Stimulated activated naive B cell treated with anti-CD40 and anti-IgM and Interleukin-4, amounts not matched to agents 10 μg/mL and 1 μg/mL and 100 μg/mL, for 72 hours (primary cell): ENCODE measurements around the gene ATP10D.

Experiments used
- ATAC-seq, 2 donors: fragments of 150-1000 bp; cut with Tn5 transposase; replicated peaks; 2 replicates each; pipeline ENCODE4 v1.10.0; 2021; ENCODE audit warnings: moderate library complexity in 1 of 2
- DNase-seq: peaks from one replicate; pipeline ENCODE4 v3.0.0; 2021
- H3K27ac Mint-ChIP-seq: one replicate; pipeline ENCODE4 v1.8.0; 2022; ENCODE audit warnings: mild to moderate bottlenecking, mixed read lengths
- H3K27me3 Mint-ChIP-seq, 2 donors: one replicate each; pipeline ENCODE4 v1.8.0; 2022; ENCODE audit warnings: mixed read lengths in 2 of 2
- H3K36me3 Mint-ChIP-seq, 2 donors: one replicate each; pipeline ENCODE4 v1.8.0; 2022; ENCODE audit warnings: mixed read lengths in 2 of 2, mild to moderate bottlenecking in 1 of 2
- H3K4me1 Mint-ChIP-seq, 2 donors: one replicate each; pipeline ENCODE4 v1.8.0; 2022; ENCODE audit warnings: mixed read lengths in 2 of 2, mild to moderate bottlenecking in 1 of 2
- H3K4me3 Mint-ChIP-seq, 2 donors: one replicate each; pipeline ENCODE4 v1.8.0; 2022; ENCODE audit warnings: mild to moderate bottlenecking in 2 of 2, mixed read lengths in 2 of 2, moderate library complexity in 1 of 2
- H3K9me3 Mint-ChIP-seq, 2 donors: one replicate each; pipeline ENCODE4 v1.8.0; 2022; ENCODE audit warnings: mixed read lengths in 2 of 2, mild to moderate bottlenecking in 1 of 2

Gene ATP10D

DNA sequence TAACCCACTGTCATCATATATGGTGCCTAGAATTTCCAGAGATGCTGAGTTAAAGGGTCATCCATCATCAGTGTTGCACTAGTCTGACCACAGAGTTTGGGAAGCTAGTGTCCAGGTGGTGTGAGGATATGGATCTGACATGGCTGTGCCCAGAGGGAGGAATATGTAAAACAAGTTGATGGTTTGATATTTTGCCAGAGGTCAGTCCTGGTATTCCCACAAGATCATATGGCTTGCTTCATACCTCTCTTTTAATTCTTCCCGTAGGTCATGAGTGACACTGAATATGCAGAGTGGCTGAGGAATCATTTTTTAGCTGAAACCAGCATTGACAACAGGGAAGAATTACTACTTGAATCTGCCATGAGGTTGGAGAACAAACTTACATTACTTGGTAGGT, 75.6 kb downstream of the ATP10D start:
- no peaks in the 10 kb centered on the region for H3K27me3 Mint-ChIP-seq
- H3K4me1 Mint-ChIP-seq, result peaks cover 0 to 14% of the 10 kb centered on the region in 2 donors
- H3K27ac Mint-ChIP-seq, result no peak overlapping the region
- H3K9me3 Mint-ChIP-seq, result peaks cover 0 to 6% of the 10 kb centered on the region in 2 donors
- H3K4me3 Mint-ChIP-seq, result no peak overlapping the region
- no peak for ATAC-seq
- no peak for DNase-seq
- peaks cover 27 to 39% of the 10 kb centered on the region in 2 donors for H3K36me3 Mint-ChIP-seq

DNA sequence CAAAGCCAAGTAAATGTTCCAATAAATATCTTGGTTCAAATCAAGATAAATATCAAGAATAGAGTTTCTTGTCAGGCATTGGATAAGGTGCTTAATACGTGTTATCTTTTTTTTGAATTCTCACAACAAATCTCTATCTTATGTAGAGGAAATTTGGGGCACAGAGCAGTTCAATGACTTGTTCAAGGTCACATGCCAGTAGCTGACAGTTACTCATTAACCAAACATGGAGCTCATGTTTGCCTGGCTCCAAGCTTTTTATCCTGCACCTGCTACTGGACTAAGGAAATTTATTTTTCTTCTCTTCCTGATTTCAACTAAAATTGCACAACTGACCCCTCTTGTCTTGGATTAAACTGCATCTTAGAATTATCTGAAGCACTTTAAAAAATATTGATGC, 76.3 kb downstream of the ATP10D start:
- H3K4me3 Mint-ChIP-seq, result no peak overlapping the region
- H3K27ac Mint-ChIP-seq, result no peak overlapping the region
- DNase-seq (no peak), ATAC-seq (no peak)
- H3K4me1 Mint-ChIP-seq, result peaks cover 0 to 14% of the 10 kb centered on the region in 2 donors
- H3K9me3 Mint-ChIP-seq, result peaks cover 0 to 6% of the 10 kb centered on the region in 2 donors
- H3K27me3 Mint-ChIP-seq, result no peaks in the 10 kb centered on the region
- peaks cover 27 to 39% of the 10 kb centered on the region in 2 donors for H3K36me3 Mint-ChIP-seq

DNA sequence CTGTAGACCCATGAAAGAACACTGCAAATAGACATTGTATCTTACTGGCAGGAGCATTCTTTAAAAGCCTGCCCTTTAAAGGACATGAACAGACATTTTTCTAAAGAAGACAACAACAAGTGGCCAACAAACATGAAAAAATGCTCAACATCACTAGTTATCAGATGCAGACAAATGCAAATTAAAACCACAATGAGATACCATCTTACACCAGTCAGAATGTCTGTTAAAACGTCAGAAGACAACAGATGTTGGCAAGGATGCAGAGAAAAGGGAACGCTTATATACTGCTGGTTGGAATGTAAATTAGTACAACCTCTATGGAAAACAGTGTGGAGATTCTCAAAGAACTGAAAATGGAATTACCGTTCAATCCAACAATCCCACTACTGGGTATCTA, 77.2 kb downstream of the ATP10D start:
- DNase-seq (no peak), ATAC-seq (no peak)
- peaks cover 0 to 6% of the 10 kb centered on the region in 2 donors for H3K9me3 Mint-ChIP-seq
- H3K27me3 Mint-ChIP-seq, result no peaks in the 10 kb centered on the region
- peak overlapping the region; percentile 14 for H3K27ac Mint-ChIP-seq
- H3K4me1 Mint-ChIP-seq, result peaks cover 0 to 19% of the 10 kb centered on the region in 2 donors
- no peak overlapping the region for H3K4me3 Mint-ChIP-seq
- H3K36me3 Mint-ChIP-seq, result peaks cover 27 to 43% of the 10 kb centered on the region in 2 donors

DNA sequence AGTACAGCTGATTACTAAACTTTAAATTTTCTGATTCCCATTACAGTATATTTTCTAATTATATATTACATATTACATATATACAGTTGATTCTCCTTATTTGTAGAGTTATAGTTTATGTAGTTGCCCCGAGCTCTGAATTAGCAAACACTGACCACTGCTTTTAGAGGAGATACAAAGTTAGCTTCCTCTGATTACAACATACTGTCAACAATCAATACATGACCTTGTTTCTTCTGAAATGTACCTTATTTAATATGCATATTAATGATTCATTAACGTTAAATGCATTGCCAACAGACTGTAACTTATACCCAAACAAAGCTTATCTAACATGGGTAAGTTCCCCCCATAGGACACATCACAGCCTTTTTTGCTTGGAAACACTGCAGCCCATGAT, 81.5 kb downstream of the ATP10D start:
- DNase-seq (no peak), ATAC-seq (no peak)
- no peaks in the 10 kb centered on the region for H3K27me3 Mint-ChIP-seq
- peaks cover 4 to 19% of the 10 kb centered on the region in 2 donors for H3K4me1 Mint-ChIP-seq
- H3K4me3 Mint-ChIP-seq, result no peak overlapping the region
- no peak overlapping the region for H3K27ac Mint-ChIP-seq
- peaks cover 31 to 44% of the 10 kb centered on the region in 2 donors for H3K36me3 Mint-ChIP-seq
- H3K9me3 Mint-ChIP-seq, result peaks cover 0 to 6% of the 10 kb centered on the region in 2 donors

DNA sequence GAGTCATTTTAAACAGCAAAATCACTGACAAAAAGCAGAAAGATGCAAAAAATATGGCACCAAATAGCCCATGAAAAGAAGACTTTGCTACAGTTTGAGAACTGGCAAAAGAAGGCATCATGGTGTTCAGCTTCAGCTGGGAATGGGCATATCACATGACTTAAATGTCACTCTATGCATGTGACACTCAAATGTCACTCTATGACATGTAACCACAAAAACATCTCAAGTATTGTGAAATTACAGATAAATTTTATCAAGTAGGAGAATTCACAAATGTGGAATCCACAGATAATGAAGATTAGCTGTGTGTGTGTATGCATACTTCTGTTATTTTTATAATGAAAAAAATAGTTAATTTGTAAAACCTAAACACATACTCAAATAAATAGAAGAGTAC, 81.9 kb downstream of the ATP10D start:
- ATAC-seq (no peak), DNase-seq (no peak)
- no peaks in the 10 kb centered on the region for H3K27me3 Mint-ChIP-seq
- H3K9me3 Mint-ChIP-seq, result peaks cover 0 to 6% of the 10 kb centered on the region in 2 donors
- peaks cover 6 to 19% of the 10 kb centered on the region in 2 donors for H3K4me1 Mint-ChIP-seq
- no peak overlapping the region for H3K27ac Mint-ChIP-seq
- no peak overlapping the region for H3K4me3 Mint-ChIP-seq
- H3K36me3 Mint-ChIP-seq, result peaks cover 29 to 48% of the 10 kb centered on the region in 2 donors

DNA sequence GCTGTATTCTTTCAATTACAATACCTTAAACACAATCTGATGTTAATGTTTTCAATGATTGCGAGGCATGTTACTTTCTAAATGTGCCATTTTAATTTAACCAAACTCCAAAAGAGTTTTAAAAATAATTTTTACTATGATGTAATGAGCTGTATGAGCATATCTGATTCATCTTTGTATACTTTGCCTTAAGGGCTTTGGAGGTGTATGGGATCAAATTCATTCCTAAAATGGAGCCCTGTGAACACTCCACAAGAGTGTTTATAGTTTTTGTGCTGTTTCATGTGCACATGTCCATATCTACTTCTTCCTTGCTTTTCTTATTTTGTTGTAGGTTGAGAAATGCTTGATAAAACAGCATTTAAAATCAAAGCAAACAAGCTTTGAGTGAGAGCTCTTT, 82.4 kb downstream of the ATP10D start:
- ATAC-seq, result no peak
- H3K4me1 Mint-ChIP-seq, result peaks cover 7 to 23% of the 10 kb centered on the region in 2 donors
- peaks cover 34 to 53% of the 10 kb centered on the region in 2 donors for H3K36me3 Mint-ChIP-seq
- H3K4me3 Mint-ChIP-seq, result no peak overlapping the region
- peaks cover 0 to 6% of the 10 kb centered on the region in 2 donors for H3K9me3 Mint-ChIP-seq
- no peaks in the 10 kb centered on the region for H3K27me3 Mint-ChIP-seq
- DNase-seq, result no peak
- H3K27ac Mint-ChIP-seq, result no peak overlapping the region

DNA sequence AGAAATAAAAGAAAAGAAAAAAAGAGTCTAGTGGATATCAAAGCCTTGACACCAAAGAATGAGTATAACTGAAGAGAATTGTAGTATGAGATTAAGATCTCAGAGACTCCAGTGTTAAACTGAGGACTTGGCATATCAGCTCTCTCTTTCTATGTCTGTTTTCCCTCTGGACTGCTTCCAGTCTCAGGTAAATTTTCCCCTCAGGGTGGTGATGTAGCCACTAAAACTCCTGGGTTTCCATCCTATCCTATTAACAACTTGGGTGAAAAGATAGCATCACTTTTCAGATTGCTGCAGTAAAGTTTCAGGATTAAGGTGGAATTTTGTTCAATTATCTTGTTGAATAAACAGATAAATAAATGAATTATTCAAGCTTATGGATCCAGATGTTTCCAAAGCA, 85.7 kb downstream of the ATP10D start:
- ATAC-seq (no peak), DNase-seq (no peak)
- H3K4me3 Mint-ChIP-seq, result no peak overlapping the region
- no peaks in the 10 kb centered on the region for H3K27me3 Mint-ChIP-seq
- peaks cover 7 to 10% of the 10 kb centered on the region in 2 donors for H3K4me1 Mint-ChIP-seq
- H3K27ac Mint-ChIP-seq, result no peak overlapping the region
- no peaks in the 10 kb centered on the region for H3K9me3 Mint-ChIP-seq
- H3K36me3 Mint-ChIP-seq, result peaks cover 29 to 59% of the 10 kb centered on the region in 2 donors

DNA sequence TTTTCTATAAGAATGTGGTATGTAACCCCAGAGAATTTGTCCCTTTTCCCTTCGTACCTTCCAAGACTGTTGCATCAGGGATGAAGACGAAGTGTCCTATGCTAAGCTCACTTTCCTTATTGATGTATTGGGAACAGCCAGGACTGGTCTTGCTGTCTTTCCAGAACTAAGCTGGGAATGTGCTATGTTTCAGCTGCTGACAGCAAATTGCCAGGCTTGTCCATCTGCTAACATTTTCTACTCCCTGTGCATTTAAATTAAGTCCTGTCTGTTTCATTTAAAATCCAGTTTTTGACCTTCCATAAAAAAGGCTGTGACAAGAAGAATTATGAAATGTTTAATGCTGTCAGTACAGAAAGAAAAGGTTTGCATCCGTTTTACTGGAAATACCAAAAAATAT, 87.9 kb downstream of the ATP10D start:
- H3K27me3 Mint-ChIP-seq, result no peaks in the 10 kb centered on the region
- H3K36me3 Mint-ChIP-seq, result peaks cover 38 to 66% of the 10 kb centered on the region in 2 donors
- H3K27ac Mint-ChIP-seq, result no peak overlapping the region

DNA sequence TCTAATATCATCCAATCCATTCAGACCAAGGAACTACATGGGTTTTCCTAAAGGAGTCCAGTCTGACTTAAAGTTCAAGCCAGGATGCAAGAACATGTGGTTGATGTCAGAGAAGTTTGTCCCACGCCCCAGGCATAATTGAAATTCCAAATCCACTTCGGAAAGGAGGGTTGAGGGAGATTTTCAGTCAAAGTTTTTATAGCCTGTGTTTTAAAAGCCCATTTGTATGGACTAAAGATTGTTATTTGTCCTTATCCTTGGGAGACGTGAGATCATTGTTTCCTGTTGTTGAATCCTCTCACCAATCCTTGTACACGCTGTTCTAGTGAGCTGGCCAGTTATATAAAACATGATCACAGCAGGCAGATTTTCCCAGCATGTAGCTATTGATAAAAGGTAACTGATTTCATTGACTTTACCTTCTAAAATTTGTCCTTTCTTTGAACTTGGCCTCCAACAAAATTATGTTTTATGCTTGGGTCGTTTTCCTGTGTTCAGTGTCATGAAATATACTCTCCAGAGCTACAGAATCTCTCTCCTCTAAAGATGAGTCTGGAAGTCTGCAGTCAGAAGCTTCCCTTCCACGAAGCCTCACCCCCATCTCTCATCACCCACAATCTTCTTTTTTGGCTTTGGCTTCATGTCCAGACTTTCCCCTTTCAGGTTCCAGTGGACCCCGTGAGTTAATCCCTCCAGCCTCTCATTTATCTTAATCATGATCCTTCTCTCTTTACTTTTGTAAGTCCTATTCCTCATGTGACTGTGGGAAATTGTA, 92.9 kb downstream of the ATP10D start:
- no peak for ATAC-seq
- no peaks in the 10 kb centered on the region for H3K27me3 Mint-ChIP-seq
- peaks cover 46 to 69% of the 10 kb centered on the region in 2 donors for H3K36me3 Mint-ChIP-seq
- H3K27ac Mint-ChIP-seq, result no peak overlapping the region
- peaks cover 0 to 2% of the 10 kb centered on the region in 2 donors for H3K4me1 Mint-ChIP-seq
- no peak overlapping the region for H3K4me3 Mint-ChIP-seq
- no peak for DNase-seq
- no peaks in the 10 kb centered on the region for H3K9me3 Mint-ChIP-seq

More for the DNA sequence above, 87.9 kb downstream of the ATP10D start:
- no peak for DNase-seq
- ATAC-seq, result no peak
- no peak overlapping the region for H3K4me3 Mint-ChIP-seq
- no peaks in the 10 kb centered on the region for H3K9me3 Mint-ChIP-seq
- H3K4me1 Mint-ChIP-seq, result peaks cover 5 to 7% of the 10 kb centered on the region in 2 donors

DNA sequence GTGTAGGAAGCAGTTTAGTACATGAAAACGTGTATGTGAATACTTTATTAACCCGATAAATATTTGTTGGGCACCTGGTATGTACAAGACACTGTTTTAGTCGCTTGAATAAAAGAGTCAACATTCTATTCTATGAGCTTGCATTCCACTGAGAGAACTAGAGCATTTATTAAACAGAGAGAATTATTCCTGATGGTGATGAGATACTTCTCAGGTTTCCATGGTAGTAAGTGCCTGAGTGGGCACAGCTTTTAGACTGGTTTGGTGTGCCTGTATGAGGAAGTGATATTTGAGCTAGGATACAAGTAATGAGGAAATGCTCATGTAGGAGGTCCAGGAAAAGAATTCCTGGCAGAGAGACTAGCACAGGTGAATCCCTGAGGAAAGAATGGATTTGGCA, 94.2 kb downstream of the ATP10D start:
- Mint-ChIP-seq H3K36me3 (peaks cover 44 to 67% of the 10 kb centered on the region in 2 donors), H3K9me3 (no peaks in the 10 kb centered on the region), H3K27ac (no peak overlapping the region), H3K4me1 (peaks cover 0 to 2% of the 10 kb centered on the region in 2 donors), H3K27me3 (no peaks in the 10 kb centered on the region), H3K4me3 (no peak overlapping the region)
- ATAC-seq, result no peak
- no peak for DNase-seq

DNA sequence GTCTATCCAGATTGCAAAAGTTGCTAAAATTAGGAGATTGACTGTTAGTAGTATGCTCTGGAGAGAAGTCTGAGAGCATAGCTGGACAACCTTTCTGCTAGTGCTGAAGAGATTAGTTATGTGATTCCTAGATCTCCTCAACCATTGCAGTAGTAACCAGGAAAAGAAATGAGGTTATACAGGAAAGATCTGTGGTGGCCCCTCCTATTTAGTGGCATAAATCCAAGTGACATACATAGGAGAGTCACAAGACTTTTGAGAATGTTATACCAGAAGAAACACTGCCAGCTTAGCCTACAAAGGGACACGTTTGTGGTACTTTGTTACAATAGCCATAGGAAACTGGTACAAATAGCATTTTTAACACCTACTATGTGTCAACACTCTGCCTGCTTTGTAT, 105.2 kb downstream of the ATP10D start:
- Mint-ChIP-seq H3K9me3 (peaks cover 6% of the 10 kb centered on the region in 2 donors), H3K36me3 (peaks cover 40 to 56% of the 10 kb centered on the region in 2 donors)
- ATAC-seq, result no peak

DNA sequence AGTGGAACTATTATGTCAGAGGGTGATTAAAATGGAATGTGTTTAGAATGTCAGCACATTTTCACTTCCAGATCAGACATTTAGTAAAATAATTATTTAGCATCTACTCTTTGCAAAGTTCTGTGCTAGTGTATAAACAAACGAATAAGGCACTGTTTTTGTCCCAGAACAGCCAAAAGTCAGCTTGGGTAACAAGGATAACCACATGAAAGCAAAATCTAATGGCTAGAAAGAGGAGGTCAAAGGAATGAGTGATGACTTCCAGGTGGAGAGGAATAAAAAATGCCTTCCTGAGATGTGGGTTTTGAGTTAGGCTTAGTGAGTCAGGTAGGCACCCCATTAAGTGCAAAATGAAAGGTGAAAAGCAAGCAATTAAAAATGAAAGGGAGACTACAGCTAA, 112.6 kb downstream of the ATP10D start:
- peaks cover 13 to 34% of the 10 kb centered on the region in 2 donors for H3K36me3 Mint-ChIP-seq

More for the DNA sequence above, 105.2 kb downstream of the ATP10D start:
- no peak for DNase-seq
- no peaks in the 10 kb centered on the region for H3K27me3 Mint-ChIP-seq
- H3K4me3 Mint-ChIP-seq, result no peak overlapping the region
- H3K27ac Mint-ChIP-seq, result no peak overlapping the region
- no peaks in the 10 kb centered on the region for H3K4me1 Mint-ChIP-seq

DNA sequence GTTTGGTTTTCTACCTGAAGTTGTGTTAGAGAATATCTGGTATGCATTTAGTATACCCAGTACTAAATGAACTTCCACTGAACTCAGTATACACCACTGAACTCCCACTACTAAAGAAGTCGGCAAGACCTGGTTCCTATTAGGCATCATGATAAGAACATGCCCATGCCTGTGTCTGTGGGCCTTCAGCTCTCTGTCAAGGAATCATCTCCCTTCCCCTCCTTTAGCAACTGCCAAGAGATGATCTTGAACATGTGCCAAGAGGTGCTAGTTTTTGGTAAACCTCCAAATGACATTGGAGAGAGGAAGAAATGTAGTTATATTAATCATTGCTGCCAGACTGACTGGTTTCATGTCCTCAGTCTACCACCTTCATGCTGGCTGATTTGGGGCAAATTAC, 113.2 kb downstream of the ATP10D start:
- ATAC-seq, result no peak
- H3K4me1 Mint-ChIP-seq, result no peaks in the 10 kb centered on the region
- no peak overlapping the region for H3K27ac Mint-ChIP-seq
- H3K36me3 Mint-ChIP-seq, result peaks cover 19 to 40% of the 10 kb centered on the region in 2 donors
- H3K27me3 Mint-ChIP-seq, result no peaks in the 10 kb centered on the region
- H3K9me3 Mint-ChIP-seq, result peaks cover 0 to 4% of the 10 kb centered on the region in 2 donors
- H3K4me3 Mint-ChIP-seq, result no peak overlapping the region
- DNase-seq, result no peak

More for the DNA sequence above, 112.6 kb downstream of the ATP10D start:
- Mint-ChIP-seq H3K27ac (peak overlapping the region; percentile 42), H3K9me3 (no peaks in the 10 kb centered on the region), H3K27me3 (no peaks in the 10 kb centered on the region), H3K4me3 (no peak overlapping the region), H3K4me1 (no peaks in the 10 kb centered on the region)
- no peak for ATAC-seq
- DNase-seq, result no peak

DNA sequence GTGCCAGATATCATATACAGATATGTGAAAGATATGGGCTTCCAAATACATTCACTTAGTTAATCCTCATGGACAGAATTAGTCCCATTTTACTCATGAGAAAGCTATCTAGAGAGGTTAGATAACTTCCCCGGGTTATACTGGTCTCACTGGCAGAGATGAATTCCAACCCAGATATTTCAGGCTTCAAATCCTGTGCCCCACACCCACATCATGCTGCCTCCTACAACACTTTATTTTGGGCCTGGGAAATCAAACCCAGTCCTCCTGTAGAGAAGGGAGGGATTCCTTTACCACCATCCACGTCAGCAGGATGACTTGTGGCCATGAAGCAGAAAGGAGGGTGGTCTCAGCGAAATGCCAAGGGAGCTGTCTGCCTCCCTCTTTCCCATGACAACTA, 113.8 kb downstream of the ATP10D start:
- H3K4me1 Mint-ChIP-seq, result no peaks in the 10 kb centered on the region
- ATAC-seq (no peak), DNase-seq (no peak)
- H3K36me3 Mint-ChIP-seq, result peaks cover 18 to 45% of the 10 kb centered on the region in 2 donors
- H3K9me3 Mint-ChIP-seq, result peaks cover 0 to 5% of the 10 kb centered on the region in 2 donors
- no peak overlapping the region for H3K4me3 Mint-ChIP-seq
- H3K27ac Mint-ChIP-seq, result no peak overlapping the region
- H3K27me3 Mint-ChIP-seq, result no peaks in the 10 kb centered on the region

DNA sequence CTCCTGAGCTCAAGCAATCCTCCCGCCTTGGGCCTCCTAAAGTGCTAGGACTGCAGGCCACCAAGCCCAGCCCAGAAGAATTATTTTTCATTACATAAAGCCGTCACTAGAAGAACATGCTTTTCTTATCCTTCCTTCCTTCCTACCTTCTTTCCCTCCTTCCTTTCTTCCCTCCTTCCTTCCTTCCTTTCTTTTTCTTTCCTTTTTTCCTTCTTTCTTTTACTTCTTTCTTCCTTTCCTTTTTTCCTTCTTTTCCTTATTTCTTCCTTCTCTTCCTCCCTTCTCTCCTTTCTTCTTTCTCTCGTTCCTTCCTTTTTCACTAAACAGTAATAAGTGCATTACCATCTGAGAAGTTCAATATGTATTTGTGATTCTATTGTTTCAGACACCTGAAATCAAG, 121.4 kb downstream of the ATP10D start:
- ATAC-seq, result no peak
- H3K9me3 Mint-ChIP-seq, result peaks cover 0 to 5% of the 10 kb centered on the region in 2 donors

More for the DNA sequence above, 121.4 kb downstream of the ATP10D start:
- Mint-ChIP-seq H3K36me3 (peaks cover 13 to 26% of the 10 kb centered on the region in 2 donors), H3K27ac (no peak overlapping the region), H3K4me3 (no peak overlapping the region), H3K4me1 (no peaks in the 10 kb centered on the region), H3K27me3 (no peaks in the 10 kb centered on the region)
- DNase-seq, result no peak
